Sigmoid colon (tissue), 4 donors: ENCODE measurements around the gene ATP6AP1.

Experiments used
- CTCF ChIP-seq, 4 experiments: fragments of 450-650 bp in 3 of 4; fragments of 200-600 bp in 1 of 4; IDR thresholded peaks; one replicate each; pipeline ENCODE4 v1.5.1; 2016 to 2019; ENCODE audit warnings: antibody characterized with exemption in 4 of 4, mild to moderate bottlenecking in 3 of 4, moderate library complexity in 2 of 4
- EP300 ChIP-seq, 4 donors: sonication (generic); formaldehyde crosslinking; IDR thresholded peaks; one replicate each; pipeline ENCODE4 v1.6.1; 2017; ENCODE audit warnings: antibody characterized with exemption in 4 of 4
- POLR2A ChIP-seq, 2 donors: fragments of 450-650 bp; IDR thresholded peaks; one replicate each; pipeline ENCODE4 v1.6.1; 2016; ENCODE audit warnings: antibody characterized with exemption in 2 of 2, mild to moderate bottlenecking in 2 of 2, moderate library complexity in 2 of 2

DNA sequence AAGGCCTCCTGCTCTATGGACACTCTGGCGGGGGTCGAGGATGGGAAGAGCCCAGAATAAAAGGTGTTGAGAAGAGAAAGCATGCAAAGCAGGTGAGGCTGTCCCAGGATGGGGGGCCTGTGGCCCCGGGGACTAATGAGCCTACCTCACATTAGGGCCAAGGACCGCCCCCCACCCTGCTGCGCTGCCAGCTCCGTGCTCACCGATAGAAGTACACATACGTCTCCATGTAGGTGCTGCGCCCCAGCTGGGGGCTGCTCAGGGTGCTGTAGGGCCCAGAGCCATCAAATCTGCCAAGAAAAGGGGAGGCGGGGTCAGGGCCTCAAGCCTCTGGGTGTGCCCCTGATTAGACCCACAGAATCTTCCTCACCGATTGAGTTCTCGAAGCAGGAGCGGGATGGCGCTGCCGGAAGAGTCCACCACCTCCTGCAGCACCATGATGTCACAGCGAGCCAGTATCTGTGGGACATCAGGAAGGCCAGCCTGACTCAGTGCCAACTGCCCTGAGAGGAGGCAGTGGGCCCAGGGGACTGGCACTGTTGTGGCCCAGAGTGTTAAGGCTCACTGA lies 23.8 kb upstream of the ATP6AP1 start:
- no peak for TF ChIP-seq EP300 (IDR thresholded peaks at IDR 0.05)
- TF ChIP-seq CTCF (IDR thresholded peaks at IDR 0.05): no peak
- no peak for TF ChIP-seq POLR2A (IDR thresholded peaks at IDR 0.05)
